Thymus (tissue), 2 donors: ENCODE data around the gene STK17B. TPM values are rescaled to one million over a fixed set of nuclear protein-coding genes. Genes with fewer than 3 reads are reported as not detected.

Source experiments
- polyA plus RNA-seq: library from polyadenylated mRNA; stranded (reverse); fragments of 200-250 nt; gene quantifications from one replicate; pipeline ENCODE4 v1.2.3, GENCODE V29; 2013
- total RNA-seq: library from RNA; stranded (reverse); fragments of 120-200 nt; gene quantifications from one replicate; pipeline ENCODE4 v1.2.4, GENCODE V29; 2013
- donor health status: healthy.

The STK17B gene
- total and polyA plus RNA-seq, 2 donors = 59.5 to 130 TPM

Other genes starting within 250 kb of the STK17B start
- 0.33 TPM for gene DNAH7, start 102.7 kb downstream of the STK17B start, total RNA-seq
- gene DNAH7, start 102.7 kb downstream of the STK17B start, polyA plus RNA-seq = 0.62 TPM